ENCODE data around the gene BAHCC1.
"Not testable (repeated sequence)": the region's sequence is repeated elsewhere in the genome, so short reads cannot be mapped to it uniquely, and the experiment has no call there.

Gene BAHCC1

DNA sequence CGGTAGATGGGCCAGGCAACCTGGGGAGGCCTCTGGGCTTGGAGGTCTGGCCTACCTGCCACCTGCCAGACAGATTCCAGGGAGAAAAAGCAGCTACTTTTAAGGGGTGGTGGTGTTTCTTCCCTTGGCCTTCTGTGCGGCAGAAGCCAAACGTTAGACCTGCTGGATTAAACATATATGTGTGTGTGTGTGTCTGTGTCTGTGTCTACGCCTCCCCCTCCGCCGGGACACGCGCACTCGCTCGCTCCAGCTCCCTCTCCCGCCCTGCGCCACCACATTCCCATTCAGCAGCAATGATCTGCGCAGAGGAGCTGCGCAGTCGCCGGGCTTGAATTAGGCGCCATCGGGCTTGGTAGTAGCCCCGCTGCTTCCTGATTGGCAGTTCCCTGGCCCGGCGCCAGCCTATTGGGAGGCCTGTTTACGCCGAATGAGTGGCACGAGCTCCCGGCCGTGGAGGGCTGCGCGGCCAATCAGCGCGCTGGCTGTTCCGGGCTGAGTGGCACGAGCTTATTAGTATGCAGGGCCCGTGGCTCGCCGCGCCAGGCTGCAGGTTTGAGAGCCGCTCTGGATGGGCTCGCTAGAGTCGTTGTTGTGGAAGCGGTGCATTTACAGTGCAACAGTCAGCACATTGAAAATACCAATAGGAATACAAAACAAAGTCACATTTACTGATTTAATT lies at the start of gene BAHCC1:
BAHCC1 (plus strand) TSS at position 537 of the 679 bp plus-strand sequence. CDS start 4,283 bp downstream, outside the sequence.
- in situ Hi-C loops (cut with HindIII; ENCODE audit: low pct_ligation_motif_present, low pct_unique_long_range_greater_than_20kb, low sequenced_read_pairs): no loop called here
- DNase-seq: peak; percentile 100

DNA sequence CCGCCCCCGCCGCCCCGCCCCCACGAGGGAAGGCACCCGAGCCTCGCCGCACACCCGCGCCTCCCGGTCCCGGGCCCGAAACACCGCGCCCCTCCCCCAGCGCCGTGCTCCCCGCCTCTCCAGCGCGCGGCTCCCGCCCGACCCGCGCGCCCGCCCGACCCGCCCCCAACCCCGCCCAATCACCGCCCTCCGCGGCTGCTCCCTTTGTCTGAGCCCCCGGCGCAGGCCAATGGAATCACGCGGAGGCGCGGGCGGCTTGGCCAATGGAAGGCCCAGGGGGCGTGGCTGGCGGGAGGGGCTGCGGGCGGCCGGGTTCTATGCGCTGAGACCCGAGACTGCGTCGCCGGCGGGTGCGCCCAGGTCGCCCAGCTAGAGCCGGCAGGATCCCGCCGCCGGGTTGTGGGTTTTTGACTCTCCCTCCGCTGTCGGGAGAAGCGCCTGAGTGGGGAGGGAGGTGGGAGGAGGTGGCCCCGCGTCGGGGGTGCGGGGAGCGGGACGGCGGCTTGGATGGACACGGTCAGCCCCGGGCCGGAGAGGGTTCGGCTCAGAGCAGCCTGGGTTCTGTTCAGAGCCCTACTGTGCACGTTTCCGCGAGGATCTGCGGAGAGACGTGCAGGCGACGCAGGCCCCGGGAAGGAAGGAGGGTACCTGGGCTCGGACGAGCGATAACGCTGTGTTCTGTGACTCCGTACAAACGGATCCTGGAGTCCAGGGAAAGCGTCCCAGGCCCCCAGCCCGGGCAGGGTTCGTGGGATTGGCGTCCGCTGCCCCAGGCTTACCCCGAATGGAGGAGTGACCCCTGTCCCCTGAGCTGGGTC lies 49.0 kb upstream of the BAHCC1 start:
- in situ Hi-C loops (cut with HindIII; ENCODE audit: low pct_ligation_motif_present, low pct_unique_long_range_greater_than_20kb, low sequenced_read_pairs): no loop called here
- DNase-seq: peak; percentile 96

DNA sequence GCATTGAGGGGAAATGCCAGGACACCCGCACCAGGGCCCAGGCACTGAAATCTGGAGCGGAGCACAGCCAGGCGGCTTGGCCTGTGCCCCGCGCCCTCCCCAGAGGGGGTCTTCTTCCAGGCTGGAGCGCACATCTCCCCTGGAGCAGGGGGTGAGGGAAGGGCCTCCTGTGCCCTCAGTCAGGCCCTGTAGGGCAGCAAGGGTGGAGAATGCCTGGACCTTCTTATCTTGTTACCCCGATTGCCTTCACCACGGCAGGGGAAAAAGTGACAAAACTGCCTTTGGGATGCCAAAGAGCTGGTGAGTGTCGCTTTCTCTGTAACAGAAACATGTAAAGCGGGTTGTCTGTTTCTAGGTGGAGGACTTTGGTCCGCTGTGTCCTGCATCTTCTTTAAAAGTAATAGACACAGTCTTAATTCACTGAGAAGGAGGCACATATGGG lies 48.3 kb upstream of the BAHCC1 start:
- DNase-seq: no peak
- in situ Hi-C loops (cut with HindIII; ENCODE audit: low pct_ligation_motif_present, low pct_unique_long_range_greater_than_20kb, low sequenced_read_pairs): no loop called here

GRCh38 chr17:81347437-81347836 lies 47.8 kb upstream of the BAHCC1 start:
- no peak for DNase-seq
- in situ Hi-C loops (cut with HindIII; ENCODE audit: low pct_ligation_motif_present, low pct_unique_long_range_greater_than_20kb, low sequenced_read_pairs): no loop called here

DNA sequence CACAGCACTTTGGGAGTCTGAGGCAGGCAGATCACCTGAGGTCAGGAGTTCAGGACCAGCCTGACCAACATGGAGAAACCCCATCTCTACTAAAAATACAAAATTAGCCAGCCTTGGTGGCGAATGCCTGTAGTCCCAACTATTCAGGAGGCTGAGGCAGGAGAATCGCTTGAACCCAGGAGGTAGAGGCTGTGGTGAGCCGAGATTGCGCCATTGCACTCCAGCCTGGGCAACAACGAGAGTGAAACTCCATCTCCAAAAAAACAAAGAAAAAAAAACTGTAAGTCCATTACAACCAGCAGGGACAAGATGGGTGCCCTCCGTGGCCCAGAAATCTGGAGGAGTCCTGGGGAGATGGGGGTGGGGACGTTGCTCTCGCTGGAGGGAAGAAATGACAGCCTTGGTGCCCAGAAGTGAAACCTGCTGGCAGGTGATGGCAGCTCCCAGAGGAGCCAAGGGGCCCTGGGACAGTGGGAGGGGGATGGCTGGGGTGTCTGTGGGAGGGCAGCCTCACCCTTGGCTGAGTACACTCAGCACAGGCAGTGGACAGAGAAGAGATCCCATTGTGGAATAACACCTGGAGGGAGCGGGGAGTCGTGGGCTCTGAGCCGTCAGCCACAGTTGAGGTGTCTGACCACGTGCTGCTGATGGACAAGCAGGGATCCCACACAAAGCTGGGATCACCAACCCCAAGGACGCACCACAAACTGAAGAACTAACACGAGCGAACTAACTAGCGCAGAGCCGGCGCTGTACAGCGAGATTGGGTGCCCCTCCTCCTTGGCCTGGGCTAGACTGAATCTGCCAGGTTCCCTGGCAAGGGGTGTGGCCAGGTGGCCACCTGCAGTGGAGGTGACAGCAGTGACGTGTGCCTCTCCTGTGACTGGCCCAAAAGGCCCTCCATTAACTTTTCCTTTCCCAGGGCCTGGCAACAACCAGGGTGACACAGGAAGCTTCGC lies 46.9 kb upstream of the BAHCC1 start:
- in situ Hi-C loops (cut with HindIII; ENCODE audit: low pct_ligation_motif_present, low pct_unique_long_range_greater_than_20kb, low sequenced_read_pairs): no loop called here
- DNase-seq: no peak

DNA sequence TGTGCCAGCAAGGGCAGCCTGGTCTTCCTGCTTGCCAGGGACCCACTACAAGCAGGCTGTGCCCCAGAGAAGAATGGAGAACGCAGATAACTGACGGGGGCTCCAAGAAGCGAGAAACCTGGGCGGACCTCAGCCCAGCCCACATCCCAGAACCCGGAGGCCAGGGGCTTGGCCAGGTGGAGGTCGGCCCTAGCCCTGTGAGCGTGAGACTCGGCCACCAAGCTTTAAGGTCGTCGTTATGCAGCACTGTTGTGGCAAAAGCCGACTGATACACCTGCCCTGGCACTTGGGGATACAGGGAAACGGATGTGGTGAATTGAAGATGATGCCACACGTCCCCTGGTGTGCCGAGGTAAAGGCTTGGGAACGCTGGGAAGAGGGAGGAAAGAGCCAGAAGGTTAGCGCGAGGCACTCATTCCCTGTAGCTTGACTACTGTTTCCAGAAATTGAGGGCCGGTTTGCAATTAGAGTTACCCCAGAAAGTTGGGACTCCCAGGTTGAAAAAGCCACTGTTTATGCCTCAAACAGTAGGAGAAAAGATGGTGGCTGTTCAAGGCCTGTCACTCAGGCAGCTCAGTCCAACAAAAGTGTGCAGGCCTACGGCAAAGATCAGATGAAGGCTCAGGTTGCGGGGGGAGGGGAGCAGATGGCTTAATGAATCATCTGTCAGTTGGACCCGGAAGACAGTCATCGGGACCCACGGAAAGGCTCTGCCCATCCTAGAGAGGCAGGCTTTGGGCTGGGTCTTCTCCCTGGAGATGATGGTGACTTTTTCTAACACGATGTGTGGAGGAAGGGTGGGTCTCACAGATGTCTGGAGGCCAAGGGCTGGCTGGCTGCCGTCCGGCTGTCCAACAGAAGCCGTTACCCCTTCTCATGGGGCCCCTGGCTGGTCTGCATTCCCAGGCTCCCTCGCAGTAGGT lies 45.6 kb upstream of the BAHCC1 start:
- no peak for DNase-seq
- in situ Hi-C loops (cut with HindIII; ENCODE audit: low pct_ligation_motif_present, low pct_unique_long_range_greater_than_20kb, low sequenced_read_pairs): no loop called here

DNA sequence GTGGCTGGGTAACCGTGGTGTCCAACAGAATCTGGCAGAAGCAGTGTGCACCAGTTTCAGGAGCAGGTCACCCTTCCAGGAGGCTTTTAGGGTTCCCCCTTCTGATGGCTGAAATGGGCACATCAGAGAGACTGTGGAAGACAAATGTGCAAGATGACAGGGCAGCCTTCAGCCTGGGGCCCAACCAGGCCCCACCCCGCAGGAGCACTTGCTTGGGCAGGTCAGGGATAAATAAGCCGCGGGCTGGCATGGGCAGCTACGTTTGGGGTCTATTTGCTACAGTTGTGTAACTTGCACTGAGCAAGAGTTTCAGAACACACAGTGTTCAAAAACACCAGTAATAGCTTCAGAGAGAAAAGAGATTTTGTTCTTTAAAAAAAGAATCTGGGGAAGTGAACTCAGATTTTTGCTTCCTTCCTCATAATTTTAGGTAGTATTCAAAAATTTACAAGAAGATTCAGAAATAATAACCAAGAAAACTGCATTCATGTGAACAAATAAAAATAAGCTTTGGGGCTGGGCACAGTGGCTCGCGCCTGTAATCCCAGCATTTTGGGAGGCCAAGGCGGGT lies 44.9 kb upstream of the BAHCC1 start:
- no peak for DNase-seq
- in situ Hi-C loops (cut with HindIII; ENCODE audit: low pct_ligation_motif_present, low pct_unique_long_range_greater_than_20kb, low sequenced_read_pairs): no loop called here

DNA sequence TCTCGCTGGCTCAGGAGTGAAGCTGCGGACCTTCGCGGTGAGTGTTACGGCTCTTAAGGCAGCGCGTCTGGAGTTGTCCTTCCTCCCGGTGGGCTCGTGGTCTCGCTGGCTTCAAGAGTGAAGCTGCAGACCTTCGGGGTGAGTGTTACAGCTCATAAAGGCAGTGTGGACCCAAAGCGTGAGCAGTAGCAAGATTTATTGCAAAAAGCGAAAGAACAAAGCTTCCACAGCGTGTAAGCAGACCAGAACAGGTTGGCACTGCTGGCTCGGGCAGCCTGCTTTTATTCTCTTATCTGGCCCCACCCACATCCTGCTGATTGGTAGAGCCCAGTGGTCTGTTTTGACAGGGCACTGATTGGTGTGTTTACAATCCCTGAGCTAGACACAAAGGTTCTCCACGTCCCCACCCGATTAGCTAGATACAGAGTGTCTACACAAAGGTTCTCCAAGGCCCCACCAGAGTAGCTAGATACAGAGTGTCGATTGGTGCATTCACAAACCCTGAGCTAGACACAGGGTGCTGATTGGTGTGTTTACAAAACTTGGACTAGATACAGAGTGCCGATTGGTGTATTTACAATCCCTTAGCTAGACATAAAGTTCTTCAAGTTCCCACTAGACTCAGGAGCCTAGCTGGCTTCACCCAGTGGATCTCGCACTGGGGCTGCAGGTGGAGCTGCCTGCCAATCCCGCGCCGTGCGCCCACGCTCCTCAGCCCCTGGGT lies 43.8 kb upstream of the BAHCC1 start:
- DNase-seq; in situ Hi-C loops (cut with HindIII; ENCODE audit: low pct_ligation_motif_present, low pct_unique_long_range_greater_than_20kb, low sequenced_read_pairs): not testable (repeated sequence)

DNA sequence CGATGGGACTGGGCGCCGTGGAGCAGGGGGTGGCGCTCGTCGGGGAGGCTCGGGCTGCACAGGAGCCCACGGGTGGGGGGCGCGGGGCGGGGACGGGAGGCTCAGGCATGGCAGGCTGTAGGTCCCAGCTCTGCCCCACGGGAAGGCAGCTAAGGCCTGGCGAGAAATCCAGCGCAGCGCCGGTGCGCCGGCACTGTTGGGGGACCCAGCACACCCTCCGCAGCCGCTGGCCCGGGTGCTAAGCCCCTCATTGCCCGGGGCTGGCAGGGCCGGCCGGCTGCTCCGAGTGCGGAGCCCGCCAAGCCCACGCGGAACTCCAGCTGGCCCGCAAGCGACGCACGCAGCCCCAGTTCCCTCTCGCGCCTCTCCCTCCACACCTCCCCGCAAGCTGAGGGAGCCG lies 43.2 kb upstream of the BAHCC1 start:
- DNase-seq; in situ Hi-C loops (cut with HindIII; ENCODE audit: low pct_ligation_motif_present, low pct_unique_long_range_greater_than_20kb, low sequenced_read_pairs): not testable (repeated sequence)

GRCh38 chr17:81354252-81354953 lies 40.9 kb upstream of the BAHCC1 start:
- in situ Hi-C loops (cut with HindIII; ENCODE audit: low pct_ligation_motif_present, low pct_unique_long_range_greater_than_20kb, low sequenced_read_pairs): no loop called here
- DNase-seq: no peak

DNA sequence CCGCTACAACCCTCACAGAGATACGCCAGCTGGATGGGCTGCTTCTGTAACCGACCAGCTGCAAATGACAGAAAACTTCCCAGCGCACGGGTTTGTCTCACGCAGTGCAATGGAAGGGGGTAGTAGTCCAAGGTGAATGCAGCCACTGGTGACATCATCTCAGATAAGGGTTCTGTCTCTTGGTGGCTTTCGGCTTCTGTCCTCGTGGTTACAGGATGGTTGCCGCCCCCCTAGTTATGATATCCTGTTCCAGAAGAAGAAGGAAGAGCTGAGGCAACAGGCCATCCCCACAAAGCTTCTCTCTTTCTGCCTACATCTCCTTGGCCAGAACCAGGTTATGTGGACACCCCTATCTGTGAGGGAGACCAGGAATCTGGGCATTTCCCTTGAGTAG lies 40.3 kb upstream of the BAHCC1 start:
- in situ Hi-C loops (cut with HindIII; ENCODE audit: low pct_ligation_motif_present, low pct_unique_long_range_greater_than_20kb, low sequenced_read_pairs): no loop called here
- no peak for DNase-seq

DNA sequence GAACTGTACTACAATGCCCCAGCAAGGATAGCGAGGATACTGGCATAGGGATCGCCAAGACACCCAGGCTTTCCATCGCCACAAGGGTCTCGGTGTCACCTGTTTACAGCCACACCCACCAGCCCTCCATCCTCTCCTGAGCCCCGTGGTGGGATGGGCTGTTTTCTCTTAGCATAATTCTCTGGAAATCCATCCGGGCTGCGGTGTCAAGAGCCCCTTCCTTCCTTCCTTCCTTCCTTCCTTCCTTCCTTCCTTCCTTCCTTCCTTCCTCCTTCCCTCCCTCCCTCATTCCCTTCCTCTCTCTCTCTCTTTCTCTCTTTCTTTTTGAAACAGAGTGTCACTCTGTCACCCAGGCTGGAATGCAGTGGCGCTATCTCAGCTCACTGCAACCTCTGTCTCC lies 36.0 kb upstream of the BAHCC1 start:
- in situ Hi-C loops (cut with HindIII; ENCODE audit: low pct_ligation_motif_present, low pct_unique_long_range_greater_than_20kb, low sequenced_read_pairs): no loop called here
- DNase-seq: no peak

DNA sequence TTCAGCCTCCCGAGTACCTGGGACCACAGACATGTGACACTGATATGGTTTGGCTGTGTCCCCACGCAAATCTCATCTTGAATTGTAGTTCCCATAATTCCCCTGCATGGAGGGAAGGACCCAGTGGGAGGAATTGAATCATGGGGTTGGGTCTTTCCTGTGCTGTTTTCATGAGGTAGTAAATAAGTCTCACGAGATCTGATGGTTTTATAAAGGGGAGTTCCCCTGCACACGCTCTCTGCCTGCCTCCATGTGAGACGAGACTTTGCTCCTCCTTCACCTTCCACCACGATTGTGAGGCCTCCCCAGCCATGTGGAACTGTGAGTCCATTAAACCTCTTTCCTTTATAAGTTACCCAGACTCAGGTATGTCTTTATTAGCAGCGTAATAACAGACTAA lies 33.3 kb upstream of the BAHCC1 start:
- DNase-seq: not testable (repeated sequence)

DNA sequence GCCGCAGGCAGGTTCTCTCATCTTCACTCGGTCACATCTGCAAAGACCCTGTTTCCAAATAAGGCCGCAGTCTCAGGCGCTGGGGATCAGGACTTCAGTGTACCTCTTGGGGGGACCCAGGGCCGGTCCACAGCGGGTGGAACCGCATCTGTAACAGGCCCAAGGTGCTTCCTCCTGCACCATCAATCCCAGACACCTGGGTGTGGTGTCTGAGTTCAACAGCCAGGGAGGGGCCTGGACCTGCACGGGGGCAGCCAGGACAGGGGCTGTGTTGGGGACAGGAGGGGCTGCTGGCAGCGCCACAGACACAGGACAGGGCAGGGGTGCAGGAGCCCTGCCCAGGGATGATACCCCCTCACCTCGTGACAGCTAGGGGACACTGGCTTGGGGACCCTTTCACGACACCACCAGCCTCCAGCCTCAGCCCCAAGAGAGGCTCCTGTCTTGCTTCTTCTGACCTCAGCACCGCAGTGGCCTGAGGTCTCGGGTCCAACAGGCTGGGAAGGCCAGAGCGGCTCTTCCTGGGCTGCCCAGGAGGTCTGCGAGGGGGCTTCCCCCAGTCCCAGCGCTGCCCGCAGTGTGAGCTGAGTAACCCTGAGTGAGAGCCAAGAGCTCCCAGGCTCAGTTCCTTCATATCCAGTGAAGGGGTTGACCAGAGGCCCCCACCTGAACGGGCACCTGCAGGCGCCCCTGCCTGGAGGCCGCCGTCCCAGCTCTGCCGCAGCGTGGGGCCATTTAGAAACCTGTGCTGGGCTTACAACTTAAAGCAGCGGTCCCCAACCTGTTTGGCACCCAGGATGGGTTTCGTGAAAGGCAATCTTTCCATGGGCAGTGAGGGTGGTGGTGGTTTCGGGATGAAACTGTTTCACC lies 30.7 kb upstream of the BAHCC1 start:
- in situ Hi-C loops (cut with HindIII; ENCODE audit: low pct_ligation_motif_present, low pct_unique_long_range_greater_than_20kb, low sequenced_read_pairs): no loop called here
- DNase-seq: no peak

More for the DNA sequence above, 33.3 kb upstream of the BAHCC1 start:
- in situ Hi-C loops (cut with HindIII; ENCODE audit: low pct_ligation_motif_present, low pct_unique_long_range_greater_than_20kb, low sequenced_read_pairs): not testable (repeated sequence)

DNA sequence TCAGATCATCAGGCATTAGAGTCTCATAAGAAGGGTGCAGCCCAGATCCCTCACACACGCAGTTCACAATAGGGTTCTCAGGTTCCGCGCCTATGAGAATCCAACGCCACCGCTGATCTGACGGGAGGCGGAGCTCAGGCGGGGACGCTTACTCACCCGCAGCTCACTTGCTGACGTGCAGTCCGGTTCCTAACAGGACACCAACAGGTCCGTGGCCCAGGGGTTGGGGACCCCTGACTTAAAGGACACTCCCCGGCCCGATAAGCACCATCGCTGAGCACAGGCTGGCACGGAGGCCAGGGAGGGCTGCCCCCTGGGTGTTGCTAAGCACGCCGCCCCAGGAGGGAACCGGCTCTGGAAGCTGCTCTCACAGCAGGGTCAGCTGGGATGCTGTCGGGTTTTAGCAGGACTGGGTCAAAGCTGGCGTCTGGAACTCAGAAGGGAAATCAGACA lies 30.1 kb upstream of the BAHCC1 start:
- in situ Hi-C loops (cut with HindIII; ENCODE audit: low pct_ligation_motif_present, low pct_unique_long_range_greater_than_20kb, low sequenced_read_pairs): no loop called here
- DNase-seq: peak; percentile 64

Data from ACHN (cell line).